Stimulated activated CD4-positive, alpha-beta T cell treated with anti-CD3 and anti-CD28 coated beads, Interleukin-1b, Interleukin-23, amount 100 ng/mL, for 24 hours (primary cell): ENCODE measurements around the gene SLC35F1.

Source experiments
- DNase-seq, 4 experiments: peaks; one replicate each; pipeline ENCODE4 v3.0.0-alpha.2; 2020; ENCODE audit warnings: low read depth in 4 of 4, low spot score in 1 of 4

SLC35F1 gene

GRCh38 chr6:118103381-118104146 is 196.5 kb downstream of the SLC35F1 start:
- no peak for DNase-seq

GRCh38 chr6:118122161-118122725 is 215.2 kb downstream of the SLC35F1 start:
- no peak for DNase-seq

GRCh38 chr6:118122801-118123200 is 215.7 kb downstream of the SLC35F1 start:
- DNase-seq: no peak

GRCh38 chr6:118123503-118124037 is 216.5 kb downstream of the SLC35F1 start:
- DNase-seq: no peak

GRCh38 chr6:118124851-118125250 is 217.8 kb downstream of the SLC35F1 start:
- DNase-seq: no peak

- DNase-seq: no peak
Observed at GRCh38 chr6:118128755-118129154, 221.7 kb downstream of the SLC35F1 start.

GRCh38 chr6:118134206-118134605 is 227.1 kb downstream of the SLC35F1 start:
- DNase-seq: no peak

- no peak for DNase-seq
Observed at GRCh38 chr6:118134736-118135135, 227.7 kb downstream of the SLC35F1 start.

- no peak for DNase-seq
Observed at GRCh38 chr6:118135371-118135770, 228.3 kb downstream of the SLC35F1 start.

- DNase-seq: no peak
Observed at GRCh38 chr6:118141211-118141610, 234.1 kb downstream of the SLC35F1 start.

- no peak for DNase-seq
Observed at GRCh38 chr6:118146584-118146983, 239.5 kb downstream of the SLC35F1 start.

- no peak for DNase-seq
Observed at GRCh38 chr6:118147511-118147910, 240.4 kb downstream of the SLC35F1 start.

- DNase-seq: no peak
Observed at GRCh38 chr6:118148561-118148960, 241.5 kb downstream of the SLC35F1 start.

GRCh38 chr6:118152524-118152923 is 245.5 kb downstream of the SLC35F1 start:
- DNase-seq: no peak

GRCh38 chr6:118161343-118161742 is 254.3 kb downstream of the SLC35F1 start:
- no peak for DNase-seq

- no peak for DNase-seq
Observed at GRCh38 chr6:118163542-118163941, 256.5 kb downstream of the SLC35F1 start.

GRCh38 chr6:118165500-118165899 is 258.4 kb downstream of the SLC35F1 start:
- DNase-seq: no peak

- DNase-seq: no peak
Observed at GRCh38 chr6:118168421-118168820, 261.4 kb downstream of the SLC35F1 start.

GRCh38 chr6:118171852-118172251 is 264.8 kb downstream of the SLC35F1 start:
- DNase-seq: no peak

GRCh38 chr6:118174071-118174470 is 267.0 kb downstream of the SLC35F1 start:
- no peak for DNase-seq

GRCh38 chr6:118177720-118178119 is 270.7 kb downstream of the SLC35F1 start:
- no peak for DNase-seq

- DNase-seq: no peak
Observed at GRCh38 chr6:118179048-118179447, 272.0 kb downstream of the SLC35F1 start.
